Measurements from ENCODE around the gene ABCB11. TPM values are rescaled to one million over a fixed set of nuclear protein-coding genes. Genes with fewer than 3 reads are reported as not detected.

Gene ABCB11
- total and polyA plus RNA-seq, 5 donors from 2014 or later: not detected

- H3K4me3 ChIP-seq (ENCODE audit: low read depth, low read length): peak overlapping the region; percentile 22
- H3K36me3 ChIP-seq (ENCODE audit: control insufficient read depth, insufficient read depth, low read length): no peaks in the 10 kb centered on the region
- peaks cover 11% of the 10 kb centered on the region for H3K27me3 ChIP-seq (ENCODE audit: control insufficient read depth, insufficient read depth, low read length)
- no peak overlapping the region for H3K27ac ChIP-seq (ENCODE audit: insufficient read depth, low read length, poor library complexity, severe bottlenecking)
- peaks cover 66% of the 10 kb centered on the region for H3K27me3 Mint-ChIP-seq
- ATAC-seq (ENCODE audit: low read depth in 2 of 2) (no peak), DNase-seq (peak in 1 of 3 donors; percentile 37)
- H3K27ac Mint-ChIP-seq: no peak overlapping the region
- no peaks in the 10 kb centered on the region for H3K4me1 ChIP-seq (ENCODE audit: control insufficient read depth, insufficient read depth, low read length, poor library complexity, severe bottlenecking)
- peaks cover 5% of the 10 kb centered on the region in 2 experiments for H3K9me3 ChIP-seq (ENCODE audit: control insufficient read depth in 2 of 2, low read length in 2 of 2)
- H3K4me1 Mint-ChIP-seq: peaks cover 0 to 21% (median 12%) of the 10 kb centered on the region in 4 donors
- peaks cover 0 to 3% (median 0%) of the 10 kb centered on the region in 7 donors for H3K9me3 Mint-ChIP-seq
- H3K36me3 Mint-ChIP-seq: no peaks in the 10 kb centered on the region
- H3K4me3 Mint-ChIP-seq: no peak overlapping the region
Observed at GRCh38 chr2:168915441-168916330, 115.4 kb downstream of the ABCB11 start.

- Mint-ChIP-seq H3K4me1 (peaks cover 0 to 21% (median 11%) of the 10 kb centered on the region in 4 donors), H3K9me3 (peaks cover 0 to 3% (median 0%) of the 10 kb centered on the region in 7 donors), H3K27me3 (peaks cover 67% of the 10 kb centered on the region), H3K27ac (no peak overlapping the region), H3K36me3 (no peaks in the 10 kb centered on the region), H3K4me3 (no peak overlapping the region)
- H3K27ac ChIP-seq (ENCODE audit: insufficient read depth, low read length, poor library complexity, severe bottlenecking): no peak overlapping the region
- peaks cover 17% of the 10 kb centered on the region for H3K27me3 ChIP-seq (ENCODE audit: control insufficient read depth, insufficient read depth, low read length)
- peaks cover 5% of the 10 kb centered on the region in 2 experiments for H3K9me3 ChIP-seq (ENCODE audit: control insufficient read depth in 2 of 2, low read length in 2 of 2)
- H3K4me3 ChIP-seq (ENCODE audit: low read depth, low read length): no peak overlapping the region
- ATAC-seq (ENCODE audit: low read depth in 2 of 2): no peak
- no peak for DNase-seq
- H3K36me3 ChIP-seq (ENCODE audit: control insufficient read depth, insufficient read depth, low read length): no peaks in the 10 kb centered on the region
- H3K4me1 ChIP-seq (ENCODE audit: control insufficient read depth, insufficient read depth, low read length, poor library complexity, severe bottlenecking): no peaks in the 10 kb centered on the region
Observed at GRCh38 chr2:168913495-168913894, 117.6 kb downstream of the ABCB11 start.

- Mint-ChIP-seq H3K4me1 (peaks cover 0 to 21% (median 11%) of the 10 kb centered on the region in 4 donors), H3K9me3 (peaks cover 0 to 3% (median 0%) of the 10 kb centered on the region in 7 donors), H3K27ac (no peak overlapping the region), H3K27me3 (peaks cover 70% of the 10 kb centered on the region), H3K4me3 (peak overlapping the region in 1 of 4 donors; percentile 44), H3K36me3 (peaks cover under 1% of the 10 kb centered on the region)
- no peak for ATAC-seq (ENCODE audit: low read depth in 2 of 2)
- Histone ChIP-seq H3K27me3 (ENCODE audit: control insufficient read depth, insufficient read depth, low read length) (peaks cover 17% of the 10 kb centered on the region), H3K27ac (ENCODE audit: insufficient read depth, low read length, poor library complexity, severe bottlenecking) (no peak overlapping the region), H3K4me3 (ENCODE audit: low read depth, low read length) (no peak overlapping the region), H3K9me3 (ENCODE audit: control insufficient read depth in 2 of 2, low read length in 2 of 2) (peaks cover 5% of the 10 kb centered on the region in 2 experiments), H3K36me3 (ENCODE audit: control insufficient read depth, insufficient read depth, low read length) (no peaks in the 10 kb centered on the region), H3K4me1 (ENCODE audit: control insufficient read depth, insufficient read depth, low read length, poor library complexity, severe bottlenecking) (no peaks in the 10 kb centered on the region)
- DNase-seq: no peak
Observed at GRCh38 chr2:168912901-168913369, 118.2 kb downstream of the ABCB11 start.

- H3K36me3 Mint-ChIP-seq: peaks cover 5% of the 10 kb centered on the region
- H3K4me3 Mint-ChIP-seq: peak overlapping the region in 1 of 4 donors; percentile 45
- peaks cover 5% of the 10 kb centered on the region in 2 experiments for H3K9me3 ChIP-seq (ENCODE audit: control insufficient read depth in 2 of 2, low read length in 2 of 2)
- H3K36me3 ChIP-seq (ENCODE audit: control insufficient read depth, insufficient read depth, low read length): no peaks in the 10 kb centered on the region
- H3K9me3 Mint-ChIP-seq: peaks cover 0 to 3% (median 0%) of the 10 kb centered on the region in 7 donors
- no peak overlapping the region for H3K4me3 ChIP-seq (ENCODE audit: low read depth, low read length)
- peaks cover 17% of the 10 kb centered on the region for H3K27me3 ChIP-seq (ENCODE audit: control insufficient read depth, insufficient read depth, low read length)
- H3K4me1 Mint-ChIP-seq: peaks cover 0 to 21% (median 11%) of the 10 kb centered on the region in 4 donors
- no peaks in the 10 kb centered on the region for H3K4me1 ChIP-seq (ENCODE audit: control insufficient read depth, insufficient read depth, low read length, poor library complexity, severe bottlenecking)
- ATAC-seq (ENCODE audit: low read depth in 2 of 2) (no peak), DNase-seq (no peak)
- H3K27ac Mint-ChIP-seq: no peak overlapping the region
- no peak overlapping the region for H3K27ac ChIP-seq (ENCODE audit: insufficient read depth, low read length, poor library complexity, severe bottlenecking)
- H3K27me3 Mint-ChIP-seq: peaks cover 69% of the 10 kb centered on the region
Observed at GRCh38 chr2:168912466-168912865, 118.7 kb downstream of the ABCB11 start.

- Mint-ChIP-seq H3K9me3 (peaks cover 0 to 3% (median 0%) of the 10 kb centered on the region in 7 donors), H3K36me3 (peaks cover 5% of the 10 kb centered on the region), H3K4me1 (peaks cover 0 to 9% (median 4%) of the 10 kb centered on the region in 4 donors), H3K4me3 (no peak overlapping the region), H3K27me3 (peaks cover 67% of the 10 kb centered on the region), H3K27ac (no peak overlapping the region)
- Histone ChIP-seq H3K27ac (ENCODE audit: insufficient read depth, low read length, poor library complexity, severe bottlenecking) (no peak overlapping the region), H3K36me3 (ENCODE audit: control insufficient read depth, insufficient read depth, low read length) (no peaks in the 10 kb centered on the region), H3K27me3 (ENCODE audit: control insufficient read depth, insufficient read depth, low read length) (peaks cover 20% of the 10 kb centered on the region), H3K4me3 (ENCODE audit: low read depth, low read length) (no peak overlapping the region), H3K4me1 (ENCODE audit: control insufficient read depth, insufficient read depth, low read length, poor library complexity, severe bottlenecking) (no peaks in the 10 kb centered on the region), H3K9me3 (ENCODE audit: control insufficient read depth in 2 of 2, low read length in 2 of 2) (peaks cover 0 to under 1% of the 10 kb centered on the region in 2 experiments)
- ATAC-seq (ENCODE audit: low read depth in 2 of 2) (no peak), DNase-seq (no peak)
Observed at GRCh38 chr2:168910330-168910729, 120.8 kb downstream of the ABCB11 start.

- no peak overlapping the region for H3K27ac ChIP-seq (ENCODE audit: insufficient read depth, low read length, poor library complexity, severe bottlenecking)
- no peaks in the 10 kb centered on the region for H3K4me1 ChIP-seq (ENCODE audit: control insufficient read depth, insufficient read depth, low read length, poor library complexity, severe bottlenecking)
- no peak overlapping the region for H3K4me3 Mint-ChIP-seq
- no peaks in the 10 kb centered on the region for H3K36me3 ChIP-seq (ENCODE audit: control insufficient read depth, insufficient read depth, low read length)
- ATAC-seq (ENCODE audit: low read depth in 2 of 2): no peak
- peaks cover 0 to 6% (median 2%) of the 10 kb centered on the region in 4 donors for H3K4me1 Mint-ChIP-seq
- peaks cover 70% of the 10 kb centered on the region for H3K27me3 Mint-ChIP-seq
- no peaks in the 10 kb centered on the region for H3K9me3 ChIP-seq (ENCODE audit: control insufficient read depth in 2 of 2, low read length in 2 of 2)
- peaks cover 25% of the 10 kb centered on the region for H3K27me3 ChIP-seq (ENCODE audit: control insufficient read depth, insufficient read depth, low read length)
- H3K36me3 Mint-ChIP-seq: peaks cover 5% of the 10 kb centered on the region
- H3K27ac Mint-ChIP-seq: no peak overlapping the region
- H3K4me3 ChIP-seq (ENCODE audit: low read depth, low read length): no peak overlapping the region
- H3K9me3 Mint-ChIP-seq: peaks cover 0 to 3% (median 0%) of the 10 kb centered on the region in 7 donors
- DNase-seq: no peak
Observed at GRCh38 chr2:168907940-168908662, 123.0 kb downstream of the ABCB11 start.

GRCh38 chr2:168904358-168904757 is 126.8 kb downstream of the ABCB11 start:
- H3K27me3 ChIP-seq (ENCODE audit: control insufficient read depth, insufficient read depth, low read length): peaks cover 19% of the 10 kb centered on the region
- H3K4me1 ChIP-seq (ENCODE audit: control insufficient read depth, insufficient read depth, low read length, poor library complexity, severe bottlenecking): no peaks in the 10 kb centered on the region
- Mint-ChIP-seq H3K4me1 (no peaks in the 10 kb centered on the region), H3K4me3 (no peak overlapping the region), H3K27me3 (peaks cover 57% of the 10 kb centered on the region), H3K27ac (peak overlapping the region in 1 of 3 donors; percentile 27), H3K9me3 (peaks cover 0 to 3% (median 0%) of the 10 kb centered on the region in 7 donors), H3K36me3 (peaks cover 5% of the 10 kb centered on the region)
- H3K4me3 ChIP-seq (ENCODE audit: low read depth, low read length): no peak overlapping the region
- no peak for DNase-seq
- H3K27ac ChIP-seq (ENCODE audit: insufficient read depth, low read length, poor library complexity, severe bottlenecking): no peak overlapping the region
- no peaks in the 10 kb centered on the region for H3K9me3 ChIP-seq (ENCODE audit: control insufficient read depth in 2 of 2, low read length in 2 of 2)
- ATAC-seq (ENCODE audit: low read depth in 2 of 2): no peak
- H3K36me3 ChIP-seq (ENCODE audit: control insufficient read depth, insufficient read depth, low read length): no peaks in the 10 kb centered on the region

Data from CD4-positive, CD25-positive, alpha-beta regulatory T cell (primary cell).